Right atrium auricular region (tissue), 2 donors: ENCODE data around the gene PHTF1. TPM values are rescaled to one million over a fixed set of nuclear protein-coding genes. Genes with fewer than 3 reads are reported as not detected.
A peak's percentile ranks its signal among the peaks of the same experiment; 100 is the strongest.

Experiments
- DNase-seq: peaks from one replicate; pipeline ENCODE4 v3.0.0-alpha.2; 2019; ENCODE audit warnings: low spot score
- H3K27ac ChIP-seq, 2 donors: fragments of 200-600 bp; sonication (generic); 1 replicate in 1 of 2; 2 replicates in 1 of 2; pipeline ENCODE4 v1.5.1; 2016 to 2019
- H3K27me3 ChIP-seq, 2 donors: fragments of 200-600 bp; sonication (generic); one replicate each; pipeline versions ENCODE4 v1.5.1 to v1.6.0; 2017 to 2019
- H3K36me3 ChIP-seq: fragments of 200-600 bp; sonication (generic); one replicate; pipeline ENCODE4 v1.5.1; 2016
- H3K4me1 ChIP-seq, 2 donors: fragments of 200-600 bp; sonication (generic); one replicate each; pipeline versions ENCODE4 v1.5.1 to v1.6.0; 2017 to 2019
- H3K4me3 ChIP-seq, 2 donors: fragments of 200-600 bp; sonication (generic); 1 replicate in 1 of 2; 2 replicates in 1 of 2; pipeline ENCODE4 v1.5.1; 2017 to 2019; ENCODE audit warnings: mild to moderate bottlenecking in 1 of 2, moderate library complexity in 1 of 2
- H3K9me3 ChIP-seq, 2 donors: fragments of 200-600 bp; sonication (generic); one replicate each; pipeline ENCODE4 v1.5.1; 2019
- total RNA-seq, 2 donors: library from RNA; depleted of rRNA; stranded (reverse); fragments of >200 nt; gene quantifications; one replicate each; pipeline ENCODE4 v1.1.0, GENCODE V29; 2016
- TF ChIP-seq, protein P1 (sequence below), 2 donors: fragments of 200-600 bp; sonication (generic); IDR thresholded peaks; one replicate each; pipeline ENCODE4 v1.5.1; 2019; ENCODE audit warnings: antibody characterized with exemption in 2 of 2

Gene PHTF1
- total RNA-seq, 2 donors from 2014 or later, result 8.6 to 12.4 TPM

DNA sequence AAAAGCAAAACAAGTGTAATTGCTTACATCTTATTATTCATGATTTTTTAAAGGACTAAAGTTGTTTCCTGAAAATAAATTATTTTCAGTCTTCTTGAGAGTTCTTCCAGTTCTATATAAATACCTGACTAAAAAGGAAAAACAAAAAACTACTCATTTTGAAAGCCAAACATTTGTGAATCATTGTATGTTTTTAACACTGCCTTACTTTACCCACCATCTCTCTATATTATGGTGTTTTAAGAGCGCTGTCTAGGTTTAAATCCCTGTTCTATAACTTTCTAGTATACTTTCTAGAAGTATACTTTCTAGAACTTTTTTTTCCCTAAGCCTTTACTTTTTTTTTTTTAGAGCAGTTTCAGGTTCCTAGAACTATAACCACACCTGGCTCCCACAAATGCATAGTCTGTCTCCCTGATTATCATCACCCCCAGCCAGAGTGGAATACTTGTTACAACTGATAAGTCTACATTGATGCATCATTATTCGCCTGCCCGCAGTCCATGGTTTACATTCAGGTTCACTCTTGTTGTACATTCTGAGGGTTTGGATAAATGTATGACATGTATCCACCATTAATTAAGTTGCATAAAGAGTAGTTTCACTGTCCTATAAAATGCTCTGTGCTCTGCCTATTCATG, 43.2 kb upstream of the PHTF1 start:
- TF ChIP-seq, protein P1, sequence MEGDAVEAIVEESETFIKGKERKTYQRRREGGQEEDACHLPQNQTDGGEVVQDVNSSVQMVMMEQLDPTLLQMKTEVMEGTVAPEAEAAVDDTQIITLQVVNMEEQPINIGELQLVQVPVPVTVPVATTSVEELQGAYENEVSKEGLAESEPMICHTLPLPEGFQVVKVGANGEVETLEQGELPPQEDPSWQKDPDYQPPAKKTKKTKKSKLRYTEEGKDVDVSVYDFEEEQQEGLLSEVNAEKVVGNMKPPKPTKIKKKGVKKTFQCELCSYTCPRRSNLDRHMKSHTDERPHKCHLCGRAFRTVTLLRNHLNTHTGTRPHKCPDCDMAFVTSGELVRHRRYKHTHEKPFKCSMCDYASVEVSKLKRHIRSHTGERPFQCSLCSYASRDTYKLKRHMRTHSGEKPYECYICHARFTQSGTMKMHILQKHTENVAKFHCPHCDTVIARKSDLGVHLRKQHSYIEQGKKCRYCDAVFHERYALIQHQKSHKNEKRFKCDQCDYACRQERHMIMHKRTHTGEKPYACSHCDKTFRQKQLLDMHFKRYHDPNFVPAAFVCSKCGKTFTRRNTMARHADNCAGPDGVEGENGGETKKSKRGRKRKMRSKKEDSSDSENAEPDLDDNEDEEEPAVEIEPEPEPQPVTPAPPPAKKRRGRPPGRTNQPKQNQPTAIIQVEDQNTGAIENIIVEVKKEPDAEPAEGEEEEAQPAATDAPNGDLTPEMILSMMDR (IDR thresholded peaks at IDR 0.05), result no peak
- Histone ChIP-seq H3K9me3 (no peaks in the 10 kb centered on the region), H3K4me3 (no peak overlapping the region), H3K27me3 (no peaks in the 10 kb centered on the region), H3K36me3 (peaks cover 2% of the 10 kb centered on the region), H3K4me1 (peaks cover 0 to 28% of the 10 kb centered on the region in 2 donors), H3K27ac (no peak overlapping the region)
- DNase-seq, result no peak

DNA sequence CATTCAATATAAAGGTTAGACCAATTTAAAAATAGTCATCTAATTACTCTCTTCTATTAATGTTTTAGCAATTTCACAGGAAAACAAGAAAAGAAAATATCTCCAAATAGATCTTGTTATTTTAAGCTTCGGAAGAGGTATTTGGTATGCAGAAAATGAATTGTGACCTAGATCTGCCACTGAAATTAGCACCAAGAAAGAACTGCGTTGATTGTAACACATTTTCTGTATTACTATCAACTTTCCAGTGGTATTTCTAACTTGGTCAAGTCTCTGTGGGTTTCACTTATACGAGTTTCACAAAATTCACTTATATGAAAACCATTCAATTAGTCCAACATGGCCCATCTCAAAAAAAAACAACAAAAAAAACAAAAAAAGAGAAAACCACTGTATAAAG, 41.2 kb upstream of the PHTF1 start:
- H3K36me3 ChIP-seq, result peaks cover 15% of the 10 kb centered on the region
- TF ChIP-seq, protein P1 (IDR thresholded peaks at IDR 0.05), result no peak
- no peaks in the 10 kb centered on the region for H3K9me3 ChIP-seq
- H3K27me3 ChIP-seq, result no peaks in the 10 kb centered on the region
- H3K4me1 ChIP-seq, result peaks cover 0 to 28% of the 10 kb centered on the region in 2 donors
- H3K27ac ChIP-seq, result no peak overlapping the region
- no peak for DNase-seq
- H3K4me3 ChIP-seq, result no peak overlapping the region

DNA sequence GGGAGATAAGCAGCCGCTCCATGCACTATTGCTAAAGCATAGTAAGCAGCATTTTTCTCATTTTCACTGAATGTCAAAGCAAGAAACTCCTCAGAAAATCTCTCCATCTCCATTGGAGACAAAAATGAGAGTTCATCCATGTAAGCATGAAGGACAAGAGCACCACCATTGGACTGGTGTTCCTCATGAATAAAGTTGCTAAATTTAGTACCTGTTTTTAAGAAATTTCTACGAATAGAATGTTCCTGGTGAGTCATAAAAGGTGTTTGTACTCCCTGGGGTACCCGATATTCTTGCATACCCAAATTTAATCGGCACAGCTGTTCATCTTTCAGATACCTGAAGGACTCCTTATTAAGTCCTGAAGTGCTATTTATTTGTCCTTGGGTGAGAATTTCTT, 38.2 kb upstream of the PHTF1 start:
- TF ChIP-seq, protein P1 (IDR thresholded peaks at IDR 0.05), result no peak
- H3K4me3 ChIP-seq, result no peak overlapping the region
- peaks cover 17% of the 10 kb centered on the region for H3K36me3 ChIP-seq
- peaks cover 0 to 36% of the 10 kb centered on the region in 2 donors for H3K4me1 ChIP-seq
- no peaks in the 10 kb centered on the region for H3K9me3 ChIP-seq
- DNase-seq, result no peak
- H3K27ac ChIP-seq, result no peak overlapping the region
- H3K27me3 ChIP-seq, result no peaks in the 10 kb centered on the region

DNA sequence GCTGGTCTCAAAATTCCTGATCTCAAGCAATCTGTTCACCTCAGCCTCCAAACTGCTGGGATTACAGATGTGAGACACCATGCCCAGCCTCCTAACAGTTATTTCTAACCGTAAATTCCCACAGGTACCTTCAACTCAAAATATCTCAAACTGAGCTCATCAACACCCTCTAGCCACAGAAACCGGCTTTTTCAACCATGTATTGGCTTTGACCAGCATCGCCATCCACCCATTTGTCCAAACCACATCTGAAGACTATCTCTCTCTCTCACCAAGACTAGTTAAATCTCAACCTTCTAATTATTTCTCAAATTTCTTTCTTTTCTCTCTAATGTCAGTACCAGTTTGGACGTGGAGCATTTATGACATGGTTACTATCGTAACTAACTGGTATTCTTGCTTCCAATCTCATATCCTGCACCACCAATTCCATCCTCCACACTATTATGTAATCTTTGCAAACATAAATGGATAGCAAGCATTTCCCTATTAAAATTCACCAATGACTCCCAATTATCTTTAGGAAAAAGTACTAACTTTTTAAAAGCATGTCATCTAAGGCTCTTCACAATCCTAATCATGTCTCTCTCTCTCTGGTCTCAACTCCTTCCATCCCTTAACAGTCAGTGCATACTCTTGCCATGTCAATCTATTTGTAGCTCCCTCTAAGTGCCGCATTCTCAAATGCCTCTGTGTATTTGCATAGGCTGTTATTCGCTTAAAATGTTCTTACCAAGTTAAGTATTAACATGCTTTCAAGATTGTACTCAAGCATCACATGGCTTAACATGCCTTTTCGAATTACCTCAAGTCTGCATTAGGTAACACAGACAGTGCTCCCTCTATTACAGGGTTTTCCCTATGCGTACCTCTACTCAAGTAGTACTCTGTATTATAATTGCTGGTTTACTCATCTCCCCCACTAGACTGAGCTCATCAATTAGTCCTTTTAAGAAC, 34.9 kb upstream of the PHTF1 start:
- no peak for DNase-seq
- H3K27ac ChIP-seq, result peak overlapping the region in 1 of 2 donors; percentile 41
- no peaks in the 10 kb centered on the region for H3K27me3 ChIP-seq
- no peak overlapping the region for H3K4me3 ChIP-seq
- H3K4me1 ChIP-seq, result peaks cover 0 to 29% of the 10 kb centered on the region in 2 donors
- no peaks in the 10 kb centered on the region for H3K9me3 ChIP-seq
- TF ChIP-seq, protein P1 (IDR thresholded peaks at IDR 0.05), result no peak
- H3K36me3 ChIP-seq, result peaks cover 17% of the 10 kb centered on the region

DNA sequence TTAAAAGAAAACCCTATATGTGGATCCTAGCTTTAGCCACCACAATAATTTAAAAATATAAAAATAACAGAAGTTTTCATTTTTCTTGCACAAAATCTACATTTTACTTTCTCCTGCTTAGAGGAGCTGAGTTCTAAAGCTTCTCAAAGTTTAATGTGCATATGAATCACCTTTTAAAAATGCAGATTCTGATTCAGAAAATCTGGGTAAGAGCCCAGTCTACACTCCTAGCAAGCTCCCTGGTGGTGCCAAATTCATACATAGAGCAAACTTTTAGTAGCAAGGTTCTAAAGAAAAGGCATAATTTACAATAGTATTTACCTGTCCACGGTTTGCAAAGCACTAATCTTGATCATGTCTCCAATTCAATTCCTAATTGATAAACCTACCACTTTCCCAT, 33.7 kb upstream of the PHTF1 start:
- Histone ChIP-seq H3K36me3 (peaks cover 17% of the 10 kb centered on the region), H3K4me1 (peaks cover 0 to 27% of the 10 kb centered on the region in 2 donors), H3K27me3 (no peaks in the 10 kb centered on the region), H3K4me3 (no peak overlapping the region), H3K27ac (no peak overlapping the region), H3K9me3 (no peaks in the 10 kb centered on the region)
- TF ChIP-seq, protein P1 (IDR thresholded peaks at IDR 0.05), result no peak
- no peak for DNase-seq
